Measurements from ENCODE around the gene SMCO1.

DNA sequence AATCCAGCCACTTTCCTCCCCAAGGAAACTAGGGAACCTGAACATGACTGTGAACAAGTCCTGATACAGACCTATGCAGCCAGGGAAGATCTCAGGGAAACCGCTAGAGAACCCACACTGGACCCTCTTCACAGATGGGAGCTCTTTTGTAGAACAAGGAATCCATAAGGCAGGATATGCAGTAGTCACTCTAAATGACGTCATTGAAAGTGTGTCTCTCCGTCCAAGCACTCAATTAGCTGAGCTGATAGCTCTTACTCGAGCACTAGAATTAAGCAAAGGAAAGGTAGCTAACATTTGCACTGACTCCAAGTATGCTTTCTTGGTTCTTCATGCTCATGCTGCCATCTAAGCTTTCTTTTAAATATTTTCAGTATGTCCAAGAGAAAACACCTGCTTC, 10.0 kb upstream of the SMCO1 start:
- TF ChIP-seq, protein P1, sequence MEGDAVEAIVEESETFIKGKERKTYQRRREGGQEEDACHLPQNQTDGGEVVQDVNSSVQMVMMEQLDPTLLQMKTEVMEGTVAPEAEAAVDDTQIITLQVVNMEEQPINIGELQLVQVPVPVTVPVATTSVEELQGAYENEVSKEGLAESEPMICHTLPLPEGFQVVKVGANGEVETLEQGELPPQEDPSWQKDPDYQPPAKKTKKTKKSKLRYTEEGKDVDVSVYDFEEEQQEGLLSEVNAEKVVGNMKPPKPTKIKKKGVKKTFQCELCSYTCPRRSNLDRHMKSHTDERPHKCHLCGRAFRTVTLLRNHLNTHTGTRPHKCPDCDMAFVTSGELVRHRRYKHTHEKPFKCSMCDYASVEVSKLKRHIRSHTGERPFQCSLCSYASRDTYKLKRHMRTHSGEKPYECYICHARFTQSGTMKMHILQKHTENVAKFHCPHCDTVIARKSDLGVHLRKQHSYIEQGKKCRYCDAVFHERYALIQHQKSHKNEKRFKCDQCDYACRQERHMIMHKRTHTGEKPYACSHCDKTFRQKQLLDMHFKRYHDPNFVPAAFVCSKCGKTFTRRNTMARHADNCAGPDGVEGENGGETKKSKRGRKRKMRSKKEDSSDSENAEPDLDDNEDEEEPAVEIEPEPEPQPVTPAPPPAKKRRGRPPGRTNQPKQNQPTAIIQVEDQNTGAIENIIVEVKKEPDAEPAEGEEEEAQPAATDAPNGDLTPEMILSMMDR (IDR thresholded peaks at IDR 0.05) = no peak
- TF ChIP-seq POLR2A (IDR thresholded peaks at IDR 0.05; ENCODE audit: low read depth) = no peak
- TF ChIP-seq POLR2AphosphoS5 (IDR thresholded peaks at IDR 0.05) = no peak
